Keratinocyte (primary cell): ENCODE data around the gene MYO15B. TPM values are rescaled to one million over a fixed set of nuclear protein-coding genes. Genes with fewer than 3 reads are reported as not detected.

ENCODE experiments used
- DNase-seq: peaks from one replicate; pipeline ENCODE4 v3.0.0-alpha.2; 2011; ENCODE audit warnings: low read depth, missing footprints, low spot score
- FAIRE-seq: peaks from 2 replicates; lab custom pipeline; 2011; peaks lifted over from hg19 to GRCh38; lab: Jason Lieb, UNC
- H2AFZ ChIP-seq: 2 replicates; pipeline ENCODE4 v1.6.0; 2012; ENCODE audit warnings: low read length, control low read depth, inconsistent platforms; ENCODE audit not compliant: control insufficient read depth
- H3K27ac ChIP-seq: 2 replicates; pipeline ENCODE4 v1.5.1; 2011; ENCODE audit warnings: low read length; ENCODE audit not compliant: control insufficient read depth, insufficient read depth
- H3K27me3 ChIP-seq: 3 replicates; pipeline ENCODE4 v1.6.0; 2011; ENCODE audit warnings: low read length; ENCODE audit not compliant: control insufficient read depth, insufficient read depth; ENCODE audit errors: extremely low read depth
- H3K36me3 ChIP-seq, 2 experiments: 2 replicates in 1 of 2; 3 replicates in 1 of 2; pipeline ENCODE4 v1.5.1; 2011; ENCODE audit warnings: low read length in 2 of 2, mild to moderate bottlenecking in 1 of 2; ENCODE audit not compliant: control insufficient read depth in 2 of 2, insufficient read depth in 2 of 2; ENCODE audit errors: extremely low read depth in 1 of 2
- H3K4me1 ChIP-seq: 3 replicates; pipeline ENCODE4 v1.5.1; 2011; ENCODE audit warnings: low read length; ENCODE audit not compliant: control insufficient read depth, insufficient read depth; ENCODE audit errors: extremely low read depth
- H3K4me2 ChIP-seq: 3 replicates; pipeline ENCODE4 v1.6.0; 2011; ENCODE audit warnings: low read depth, low read length; ENCODE audit not compliant: control insufficient read depth, insufficient read depth; ENCODE audit errors: extremely low read depth
- H3K4me3 ChIP-seq, 3 experiments: fragments of 200-600 bp in 1 of 3; sonication (generic) in 1 of 3; 2 replicates in 2 of 3; 3 replicates in 1 of 3; pipeline ENCODE4 v1.5.1; 2011 to 2016; ENCODE audit warnings: low read length in 3 of 3, mild to moderate bottlenecking in 3 of 3, control low read depth in 2 of 3, inconsistent platforms in 1 of 3, low read depth in 1 of 3, mixed read lengths in 1 of 3, mixed run types in 1 of 3, moderate library complexity in 1 of 3; ENCODE audit not compliant: control insufficient read depth in 2 of 3, insufficient read depth in 2 of 3; ENCODE audit errors: extremely low read depth in 1 of 3
- H3K79me2 ChIP-seq: 2 replicates; pipeline ENCODE4 v1.6.0; 2012; ENCODE audit warnings: low read length; ENCODE audit not compliant: control insufficient read depth, insufficient read depth
- H3K9ac ChIP-seq: 3 replicates; pipeline ENCODE4 v1.6.0; 2011; ENCODE audit warnings: low read length; ENCODE audit not compliant: control insufficient read depth, insufficient read depth; ENCODE audit errors: extremely low read depth
- H3K9me1 ChIP-seq: 3 replicates; pipeline ENCODE4 v1.6.0; 2011; ENCODE audit warnings: low read length; ENCODE audit not compliant: control insufficient read depth, insufficient read depth; ENCODE audit errors: extremely low read depth
- H3K9me3 ChIP-seq: 2 replicates; pipeline ENCODE4 v1.5.1; 2012; ENCODE audit warnings: low read depth, low read length; ENCODE audit not compliant: control insufficient read depth
- H4K20me1 ChIP-seq: 3 replicates; pipeline ENCODE4 v1.6.0; 2011; ENCODE audit warnings: low read length; ENCODE audit not compliant: control insufficient read depth, insufficient read depth; ENCODE audit errors: extremely low read depth
- CTCF ChIP-seq, 3 experiments: IDR thresholded peaks in 1 of 3; conservative IDR thresholded peaks in 1 of 3; optimal IDR thresholded peaks in 1 of 3; 2 replicates in 2 of 3; 3 replicates in 1 of 3; pipeline versions ENCODE3 to v1.5.1; 2011; ENCODE audit warnings: low read length in 3 of 3, mild to moderate bottlenecking in 3 of 3, moderate library complexity in 2 of 3, control low read depth in 1 of 3, inconsistent platforms in 1 of 3; ENCODE audit not compliant: insufficient read depth in 2 of 3; ENCODE audit errors: extremely low read depth in 1 of 3
- EZH2 ChIP-seq: IDR thresholded peaks from one replicate; pipeline ENCODE4 v1.6.1; 2012; ENCODE audit warnings: inconsistent platforms, mild to moderate bottlenecking, low read length, moderate library complexity
- dilution Hi-C: fragments of 300-500 bp; cut with MboI; formaldehyde crosslinking; loops from one replicate; pipeline ENCODE4 v1.7.0; 2020; ENCODE audit warnings: low sequenced_read_pairs; ENCODE audit not compliant: extremely low pct_ligation_motif_present
- polyA plus RNA-seq, 5 experiments: library from polyadenylated mRNA; depleted of rRNA in 3 of 5; stranded (reverse) in 3 of 5; stranded (forward) in 1 of 5; unstranded in 1 of 5; fragments of >200 nt; gene quantifications; 1 replicate in 1 of 5; 2 replicates in 3 of 5; 3 replicates in 1 of 5; pipeline versions ENCODE4 v1.2.1 to v1.2.3, GENCODE V29; 2011 to 2012; ENCODE audit warnings: missing spikeins in 2 of 5, low read depth in 1 of 5, low replicate concordance in 1 of 5

MYO15B gene
- polyA plus RNA-seq, 1 donor (not counting 4 experiments of a cell fraction or from before 2014, with no cell fraction given), result 0.14 TPM

- H2AFZ ChIP-seq, result no peak overlapping the region
- DNase-seq (no peak), FAIRE-seq (no peak)
- H3K4me2 ChIP-seq, result no peak overlapping the region
- peaks cover 2% of the 10 kb centered on the region for H4K20me1 ChIP-seq
- no peak overlapping the region for H3K9ac ChIP-seq
- H3K36me3 ChIP-seq, result peaks cover 0 to 2% of the 10 kb centered on the region in 2 experiments
- no peaks in the 10 kb centered on the region for H3K79me2 ChIP-seq
- no peak for TF ChIP-seq CTCF (optimal IDR thresholded peaks at IDR 0.05 in 1 of 3, IDR thresholded peaks at IDR 0.05 in 1 of 3, conservative IDR thresholded peaks at IDR 0.05 in 1 of 3; ENCODE audit: extremely low read depth in 1 of 3, insufficient read depth in 2 of 3, low read length in 3 of 3)
- no peak for TF ChIP-seq EZH2
- no peak overlapping the region for H3K4me3 ChIP-seq
- H3K9me3 ChIP-seq, result no peaks in the 10 kb centered on the region
- peaks cover 8% of the 10 kb centered on the region for H3K4me1 ChIP-seq
- no peaks in the 10 kb centered on the region for H3K27me3 ChIP-seq
- no peaks in the 10 kb centered on the region for H3K9me1 ChIP-seq
- H3K27ac ChIP-seq, result no peak overlapping the region
- dilution Hi-C loops, result no loop called here
Observed at GRCh38 chr17:75540923-75541503, 46.6 kb upstream of the MYO15B start.

GRCh38 chr17:75542229-75542628 is 45.4 kb upstream of the MYO15B start:
- no peak overlapping the region for H3K4me2 ChIP-seq

More at GRCh38 chr17:75542229-75542628, 45.4 kb upstream of the MYO15B start:
- Histone ChIP-seq H2AFZ (no peak overlapping the region), H3K36me3 (peaks cover 0 to 4% of the 10 kb centered on the region in 2 experiments), H3K27ac (no peak overlapping the region), H3K9ac (no peak overlapping the region), H3K4me1 (peaks cover 8% of the 10 kb centered on the region), H3K27me3 (no peaks in the 10 kb centered on the region), H3K4me3 (no peak overlapping the region), H4K20me1 (peaks cover 2% of the 10 kb centered on the region), H3K79me2 (no peaks in the 10 kb centered on the region), H3K9me1 (no peaks in the 10 kb centered on the region), H3K9me3 (no peaks in the 10 kb centered on the region)
- FAIRE-seq (no peak), DNase-seq (no peak)
- dilution Hi-C loops, result no loop called here
- TF ChIP-seq CTCF (optimal IDR thresholded peaks at IDR 0.05 in 1 of 3, IDR thresholded peaks at IDR 0.05 in 1 of 3, conservative IDR thresholded peaks at IDR 0.05 in 1 of 3; ENCODE audit: extremely low read depth in 1 of 3, insufficient read depth in 2 of 3, low read length in 3 of 3) (no peak), EZH2 (no peak)
